Heart left ventricle (tissue), 16 donors: ENCODE data around the gene HPN. TPM values are rescaled to one million over a fixed set of nuclear protein-coding genes. Genes with fewer than 3 reads are reported as not detected.

Experiments used
- ATAC-seq, 4 donors: fragments of 200-7000 bp; cut with Tn5 transposase; one replicate each; pipeline ENCODE4 v1.9.1; 2020 to 2022; ENCODE audit warnings: moderate library complexity in 4 of 4, mild to moderate bottlenecking in 3 of 4, moderate number of reproducible peaks in 1 of 4
- DNase-seq, 5 donors: peaks; one replicate each; pipeline ENCODE4 v3.0.0-alpha.2; 2020
- H3K27ac ChIP-seq, 12 donors: fragments of 200-600 bp; sonication (generic) in 4 of 12; one replicate each; pipeline versions ENCODE4 v1.5.0 to v1.8.0; 2016 to 2022; ENCODE audit warnings: mild to moderate bottlenecking in 2 of 12
- H3K27me3 ChIP-seq, 9 donors: fragments of 200-600 bp; sonication (generic) in 2 of 9; one replicate each; pipeline versions ENCODE4 v1.5.1 to v1.8.0; 2016 to 2022; ENCODE audit warnings: mild to moderate bottlenecking in 3 of 9
- H3K36me3 ChIP-seq, 9 donors: fragments of 200-600 bp; sonication (generic) in 2 of 9; one replicate each; pipeline versions ENCODE4 v1.5.0 to v1.8.0; 2018 to 2022; ENCODE audit warnings: mild to moderate bottlenecking in 2 of 9
- H3K4me1 ChIP-seq, 12 donors: fragments of 200-600 bp; sonication (generic) in 4 of 12; one replicate each; pipeline versions ENCODE4 v1.5.0 to v1.8.0; 2016 to 2022; ENCODE audit warnings: mild to moderate bottlenecking in 3 of 12
- H3K4me3 ChIP-seq, 12 donors: fragments of 200-600 bp; sonication (generic) in 4 of 12; one replicate each; pipeline versions ENCODE4 v1.5.0 to v1.8.0; 2017 to 2022; ENCODE audit warnings: mild to moderate bottlenecking in 9 of 12, moderate library complexity in 4 of 12
- H3K9me3 ChIP-seq, 12 donors: fragments of 200-600 bp; sonication (generic) in 4 of 12; one replicate each; pipeline versions ENCODE4 v1.5.0 to v1.8.0; 2016 to 2022; ENCODE audit warnings: mild to moderate bottlenecking in 1 of 12
- POLR2A ChIP-seq, 2 donors: fragments of 450-650 bp; IDR thresholded peaks; one replicate each; pipeline ENCODE4 v1.6.1; 2017; ENCODE audit warnings: antibody characterized with exemption in 2 of 2, mild to moderate bottlenecking in 2 of 2, moderate library complexity in 2 of 2
- WGBS, 4 donors: extraction: QIAGEN DNeasy Blood & Tissue Kit in 2 of 4; methylation state at CpG; one replicate each; pipeline versions ENCODE4 v1.1.5 to v1.1.7; 2013 to 2018; 5-methylcytosine and 5-hydroxymethylcytosine counted together
- intact Hi-C, 10 donors: fragments of 100-400 bp; cut with DNase I; formaldehyde crosslinking; loops; one replicate each; pipeline versions ENCODE4 v1.11.1 to v1.14.2; 2022
- polyA plus RNA-seq, 2 donors: library from polyadenylated mRNA; stranded (reverse); fragments of 200-250 nt; gene quantifications; one replicate each; pipeline ENCODE4 v1.2.3, GENCODE V29; 2013
- total RNA-seq, 9 donors: library from RNA; depleted of rRNA in 2 of 9; stranded (reverse); fragments of >200 nt in 2 of 9; fragmentation: NEBNext Ultra II Directional in 3 of 9; extraction: Animal tissue kit (Norgen Biotek cat#: 25700) in 3 of 9; gene quantifications; one replicate each; pipeline versions ENCODE4 v1.1.0 to v1.2.4, GENCODE V29; 2016 to 2023
- TF ChIP-seq, protein P1 (sequence below), 12 donors: fragments of 200-600 bp; sonication (generic) in 4 of 12; IDR thresholded peaks; one replicate each; pipeline versions ENCODE4 v1.5.0 to v1.8.0; 2018 to 2022; ENCODE audit warnings: antibody characterized with exemption in 12 of 12, mild to moderate bottlenecking in 5 of 12
- donor health status: ischemic (EF 13 %, LVEDD 7.1; RV severe dilation, severe dysfunction).
- donor health status: healthy with polysubstance abuse.
- donor health status: DM: no; HTN: yes; CAD: no.
- donor health status: DM: no; HTN: no; CAD: no.
- donor health status: ischemic (EF 25% LVEDD 6.9; RV normal size, moderate dysfunction).
- donor health status: ischemic (EF 25% LVEDD 5.7; RV mildly dilated, moderate dysfunction).
- donor health status: healthy.
- donor health status: DM: yes; HTN: yes; CAD: no.
- donor health status: ischemic (EF 35%, LVEDD 5.7; RV mildly dilated, moderate dysfunction).
- donor health status: nonischemic (EF 11% LVEDD 7.7; RV severe dilation, severe dysfunction).
- donor health status: DM: yes; HTN: yes; CAD: no.
- donor health status: PGD.
- donor health status: ischemic (EF 29% LVEDD 5.4; RV normal size, mild dysfunction).
- donor health status: nonischemic (EF 23%, LVEDD 6.1; RV moderate dilation, normal function).

The HPN gene
- total and polyA plus RNA-seq, 11 donors = 0.80 to 13.4 (median 3.2) TPM

DNA sequence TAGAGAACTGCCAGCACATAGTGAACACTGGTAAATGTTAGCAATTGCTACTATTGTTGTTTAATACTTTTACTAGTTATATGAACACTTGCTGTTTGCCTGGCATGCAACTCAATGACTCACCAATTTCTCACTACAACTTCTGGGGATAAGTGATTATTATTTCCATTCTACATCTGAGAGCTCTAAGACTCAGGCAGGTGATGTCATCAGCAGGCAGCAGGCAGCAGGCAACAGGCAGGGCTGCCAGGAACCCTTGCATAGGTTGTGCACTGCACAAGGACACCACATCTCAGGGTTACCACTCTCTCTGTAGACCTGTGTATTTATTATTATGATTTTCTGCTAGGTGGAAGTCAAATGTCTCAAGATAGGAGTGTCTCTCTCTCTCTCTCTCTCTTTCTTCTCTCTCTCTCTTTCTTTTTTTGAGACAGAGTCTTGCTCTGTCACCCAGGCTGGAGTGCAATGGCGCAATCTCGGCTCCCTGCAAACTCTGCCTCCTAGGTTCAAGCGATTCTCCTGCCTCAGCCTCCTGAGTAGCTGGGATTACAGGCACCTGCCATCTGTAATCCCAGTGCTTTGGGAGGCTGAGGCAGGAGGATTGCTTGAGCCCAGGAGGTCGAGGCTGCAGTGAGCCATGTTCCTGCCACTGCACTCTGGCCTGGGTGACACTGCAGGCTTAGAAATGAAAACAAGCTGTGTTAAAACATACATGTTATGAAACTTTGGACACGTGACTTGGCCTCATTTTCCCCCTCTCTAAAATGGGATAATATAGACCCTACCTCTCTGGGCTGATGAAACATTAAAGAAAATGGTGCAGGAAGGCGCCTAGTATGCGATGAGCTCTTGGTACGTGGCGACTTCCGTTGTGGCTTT, 22.7 kb downstream of the HPN start:
- DNase-seq = peak in 1 of 5 donors; percentile 18
- WGBS, 4 donors = 80 to 86% (median 81%) methylated on average over 9 to 10 of the region's 10 CpGs
- no peaks in the 10 kb centered on the region for H3K27me3 ChIP-seq
- TF ChIP-seq, protein P1, sequence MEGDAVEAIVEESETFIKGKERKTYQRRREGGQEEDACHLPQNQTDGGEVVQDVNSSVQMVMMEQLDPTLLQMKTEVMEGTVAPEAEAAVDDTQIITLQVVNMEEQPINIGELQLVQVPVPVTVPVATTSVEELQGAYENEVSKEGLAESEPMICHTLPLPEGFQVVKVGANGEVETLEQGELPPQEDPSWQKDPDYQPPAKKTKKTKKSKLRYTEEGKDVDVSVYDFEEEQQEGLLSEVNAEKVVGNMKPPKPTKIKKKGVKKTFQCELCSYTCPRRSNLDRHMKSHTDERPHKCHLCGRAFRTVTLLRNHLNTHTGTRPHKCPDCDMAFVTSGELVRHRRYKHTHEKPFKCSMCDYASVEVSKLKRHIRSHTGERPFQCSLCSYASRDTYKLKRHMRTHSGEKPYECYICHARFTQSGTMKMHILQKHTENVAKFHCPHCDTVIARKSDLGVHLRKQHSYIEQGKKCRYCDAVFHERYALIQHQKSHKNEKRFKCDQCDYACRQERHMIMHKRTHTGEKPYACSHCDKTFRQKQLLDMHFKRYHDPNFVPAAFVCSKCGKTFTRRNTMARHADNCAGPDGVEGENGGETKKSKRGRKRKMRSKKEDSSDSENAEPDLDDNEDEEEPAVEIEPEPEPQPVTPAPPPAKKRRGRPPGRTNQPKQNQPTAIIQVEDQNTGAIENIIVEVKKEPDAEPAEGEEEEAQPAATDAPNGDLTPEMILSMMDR (IDR thresholded peaks at IDR 0.05) = no peak
- TF ChIP-seq POLR2A (IDR thresholded peaks at IDR 0.05) = no peak
- no peak overlapping the region for H3K27ac ChIP-seq
- no peak overlapping the region for H3K4me3 ChIP-seq
- no peak for ATAC-seq
- H3K36me3 ChIP-seq = no peaks in the 10 kb centered on the region
- H3K4me1 ChIP-seq = peaks cover 0 to 5% (median 0%) of the 10 kb centered on the region in 12 donors
- intact Hi-C loops = loop anchor here in 3 of 10 donors (10.0 kb wide), 1 partner anchor 71 kb away; the partner anchor contains the start of genes FXYD1 (in 3 of the 3) and LGI4 (in 3 of the 3)
- peaks cover 0 to 3% (median 0%) of the 10 kb centered on the region in 12 donors for H3K9me3 ChIP-seq

DNA sequence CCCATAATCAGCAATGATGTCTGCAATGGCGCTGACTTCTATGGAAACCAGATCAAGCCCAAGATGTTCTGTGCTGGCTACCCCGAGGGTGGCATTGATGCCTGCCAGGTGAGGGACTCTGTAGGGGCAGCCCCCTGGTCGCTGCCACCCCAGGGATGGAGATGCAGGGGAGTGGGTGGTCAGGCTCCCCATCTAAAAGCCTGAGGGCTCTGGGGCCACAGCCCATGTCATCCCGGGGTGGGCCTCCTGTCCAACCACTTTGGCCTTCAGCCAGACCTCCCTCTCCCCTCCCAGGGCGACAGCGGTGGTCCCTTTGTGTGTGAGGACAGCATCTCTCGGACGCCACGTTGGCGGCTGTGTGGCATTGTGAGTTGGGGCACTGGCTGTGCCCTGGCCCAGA, 24.1 kb downstream of the HPN start:
- H3K36me3 ChIP-seq = no peaks in the 10 kb centered on the region
- H3K27me3 ChIP-seq = no peaks in the 10 kb centered on the region
- intact Hi-C loops = loop anchor here in 8 of 10 donors (5.0 to 10.0 kb wide), 3 partner anchors 67 to 72 kb away; partner anchors contain the start of genes FXYD1 (in 6 of the 8) and LGI4 (in 6 of the 8)
- no peak overlapping the region for H3K27ac ChIP-seq
- 89 to 92% (median 90%) methylated on average over 6 to 10 of the region's 10 CpGs for WGBS, 4 donors
- no peak for ATAC-seq
- H3K4me3 ChIP-seq = no peak overlapping the region
- DNase-seq = peak in 1 of 5 donors; percentile 22
- TF ChIP-seq, protein P1 (IDR thresholded peaks at IDR 0.05) = no peak
- TF ChIP-seq POLR2A (IDR thresholded peaks at IDR 0.05) = no peak
- H3K4me1 ChIP-seq = peaks cover 0 to 5% (median 0%) of the 10 kb centered on the region in 12 donors
- H3K9me3 ChIP-seq = peaks cover 0 to 10% (median 3%) of the 10 kb centered on the region in 12 donors

DNA sequence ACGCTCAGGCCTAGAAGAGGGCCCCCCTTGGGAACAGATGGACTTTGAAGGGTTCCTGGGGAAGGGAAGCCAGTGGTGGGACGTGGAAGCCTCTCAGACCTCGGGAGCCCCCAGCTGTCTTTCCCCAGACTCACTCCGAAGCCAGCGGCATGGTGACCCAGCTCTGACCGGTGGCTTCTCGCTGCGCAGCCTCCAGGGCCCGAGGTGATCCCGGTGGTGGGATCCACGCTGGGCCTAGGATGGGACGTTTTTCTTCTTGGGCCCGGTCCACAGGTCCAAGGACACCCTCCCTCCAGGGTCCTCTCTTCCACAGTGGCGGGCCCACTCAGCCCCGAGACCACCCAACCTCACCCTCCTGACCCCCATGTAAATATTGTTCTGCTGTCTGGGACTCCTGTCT, 24.6 kb downstream of the HPN start:
- 90 to 94% (median 92%) methylated on average over 15 of the region's 15 CpGs for WGBS, 4 donors
- Histone ChIP-seq H3K36me3 (no peaks in the 10 kb centered on the region), H3K27ac (no peak overlapping the region), H3K27me3 (no peaks in the 10 kb centered on the region), H3K9me3 (peaks cover 0 to 16% (median 6%) of the 10 kb centered on the region in 12 donors), H3K4me3 (no peak overlapping the region), H3K4me1 (peaks cover 0 to 5% (median 0%) of the 10 kb centered on the region in 12 donors)
- peak in 1 of 5 donors; percentile 51 for DNase-seq
- no peak for TF ChIP-seq POLR2A (IDR thresholded peaks at IDR 0.05)
- TF ChIP-seq, protein P1 (IDR thresholded peaks at IDR 0.05) = no peak
- ATAC-seq = no peak
- intact Hi-C loops = loop anchor here in 8 of 10 donors (5.0 to 10.0 kb wide), 3 partner anchors 66 to 71 kb away; partner anchors contain the start of genes FXYD1 (in 6 of the 8) and LGI4 (in 6 of the 8)
